OCI-M2 (cell line): ENCODE measurements around the gene HOXC12.

Source experiments
- DNase-seq: peaks from one replicate; lab custom pipeline; 2025; ENCODE audit not compliant: unreplicated experiment; lab: John Stamatoyannopoulos, UW

The HOXC12 gene

DNA sequence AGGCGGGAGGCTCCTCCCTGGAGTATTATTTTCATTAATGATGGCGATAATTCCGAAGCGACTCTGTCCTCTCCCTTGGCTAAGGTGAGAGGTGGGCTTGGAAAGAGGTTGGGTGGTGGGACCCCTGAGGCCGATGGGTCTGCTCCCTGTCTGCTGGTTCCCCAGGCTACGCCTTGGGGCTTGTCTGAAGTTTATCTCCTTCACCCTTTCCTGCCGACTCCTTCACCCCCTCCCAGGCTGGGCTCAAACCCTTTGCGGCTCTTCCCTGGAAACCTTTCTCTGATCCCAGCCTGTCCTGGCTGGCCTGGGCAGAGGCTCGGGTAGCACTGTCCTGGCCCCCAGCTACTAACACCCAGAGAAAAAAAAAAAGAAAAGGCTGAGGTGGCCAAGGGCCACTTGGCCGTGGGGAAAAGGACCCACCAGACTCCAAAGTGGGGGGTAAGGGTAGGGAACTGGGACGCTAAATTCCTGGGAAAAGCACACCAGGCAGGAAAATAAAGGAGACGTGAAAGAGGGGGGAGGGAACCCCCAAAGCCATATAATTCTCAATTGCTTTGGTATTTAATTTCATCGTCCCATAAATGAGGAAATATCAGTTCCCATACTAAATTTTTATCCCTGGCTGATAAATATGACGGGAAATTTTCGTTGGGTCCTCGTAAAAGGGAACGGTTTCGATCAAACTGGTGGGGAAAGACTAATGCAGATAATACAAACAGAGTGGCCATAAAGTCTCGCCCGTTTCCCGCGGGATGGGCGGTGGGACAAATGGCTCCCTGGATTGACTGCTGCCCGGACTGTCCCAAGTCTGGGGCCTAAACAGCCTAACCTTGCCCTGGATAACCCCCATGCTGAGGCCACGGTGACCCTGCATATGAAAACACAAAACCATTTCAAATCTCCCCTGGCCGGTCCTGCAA is 28.2 kb downstream of the HOXC12 start:
- no peak for DNase-seq

DNA sequence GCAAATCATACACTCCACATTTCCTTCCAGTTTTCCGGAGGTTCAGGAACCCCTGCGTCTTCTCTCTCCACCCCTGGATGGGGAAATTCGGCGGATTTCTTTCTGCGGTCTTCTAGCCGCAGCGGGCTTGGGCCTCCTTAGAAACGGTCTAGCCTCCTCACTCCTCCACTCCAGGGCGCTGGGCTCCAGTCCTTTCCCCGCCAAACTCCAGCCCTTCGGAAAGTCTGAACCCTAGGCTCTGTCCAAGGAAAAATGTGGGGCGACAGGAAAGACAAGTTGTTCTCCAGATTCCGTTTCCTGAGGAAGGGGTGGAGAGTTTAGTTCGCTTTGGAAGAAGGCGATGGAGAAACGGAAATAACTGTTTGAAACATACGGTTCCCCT is 28.9 kb downstream of the HOXC12 start:
- no peak for DNase-seq

DNA sequence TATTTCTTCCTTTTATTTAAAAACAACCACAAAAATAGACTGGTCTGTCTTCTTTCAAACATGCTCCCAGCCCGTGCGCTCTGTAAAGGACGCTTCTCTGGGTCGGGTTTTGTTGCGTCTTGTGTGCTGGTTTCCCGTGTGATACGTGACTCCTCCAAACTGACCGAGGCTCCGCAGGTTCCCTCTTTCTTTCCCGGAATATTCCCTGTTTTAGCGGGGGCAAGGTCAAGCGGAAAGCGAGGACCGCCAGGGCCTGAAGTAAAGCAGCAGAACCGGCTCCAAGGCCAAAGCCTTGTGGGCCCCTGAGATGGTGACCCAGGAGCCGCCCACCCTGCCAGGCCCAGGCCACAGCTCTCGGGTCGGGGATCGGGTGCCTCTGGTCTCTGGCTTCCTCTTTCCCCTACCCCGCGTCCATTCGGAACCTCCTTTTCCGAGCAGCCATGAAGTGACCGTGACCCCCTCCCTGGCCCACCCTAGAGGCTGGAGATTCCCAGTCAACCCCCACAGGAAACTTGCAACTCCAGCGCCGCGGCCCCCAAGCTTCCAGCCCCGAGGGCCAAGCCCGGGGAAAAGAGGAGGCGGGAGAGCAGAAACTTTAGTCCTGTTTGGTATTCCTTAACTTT is 29.4 kb downstream of the HOXC12 start:
- DNase-seq: no peak

DNA sequence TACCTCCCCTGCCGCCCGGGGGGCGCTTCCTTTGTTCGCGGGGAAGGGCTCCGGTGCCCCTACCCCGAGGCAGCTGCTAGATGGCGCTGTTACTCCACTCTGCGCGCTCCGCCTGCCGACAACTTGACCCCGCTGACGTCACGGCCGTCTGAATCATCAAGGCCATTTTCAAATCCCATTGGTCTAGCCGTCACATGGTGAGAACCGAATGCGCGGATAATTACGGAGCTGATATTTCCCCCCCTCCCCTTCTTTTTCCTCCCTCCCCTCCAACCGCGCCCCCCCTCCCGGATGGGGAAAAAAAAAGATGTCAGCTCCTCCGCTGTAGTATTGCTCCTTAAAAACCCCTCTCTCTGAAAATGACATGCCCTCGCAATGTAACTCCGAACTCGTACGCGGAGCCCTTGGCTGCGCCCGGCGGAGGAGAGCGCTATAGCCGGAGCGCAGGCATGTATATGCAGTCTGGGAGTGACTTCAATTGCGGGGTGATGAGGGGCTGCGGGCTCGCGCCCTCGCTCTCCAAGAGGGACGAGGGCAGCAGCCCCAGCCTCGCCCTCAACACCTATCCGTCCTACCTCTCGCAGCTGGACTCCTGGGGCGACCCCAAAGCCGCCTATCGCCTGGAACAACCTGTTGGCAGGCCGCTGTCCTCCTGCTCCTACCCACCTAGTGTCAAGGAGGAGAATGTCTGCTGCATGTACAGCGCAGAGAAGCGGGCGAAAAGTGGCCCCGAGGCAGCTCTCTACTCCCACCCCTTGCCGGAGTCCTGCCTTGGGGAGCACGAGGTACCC is 30.4 kb downstream of the HOXC12 start, which contains the start of gene HOXC10:
Gene HOXC10, plus strand, starts transcription at position 246 of the 791 bp plus-strand sequence. Its CDS starts 114 bp downstream, at position 360.
- DNase-seq: no peak

- DNase-seq: no peak
Measured at GRCh38 chr12:53985692-53985993, 30.9 kb downstream of the HOXC12 start.

GRCh38 chr12:53985994-53986685 is 31.4 kb downstream of the HOXC12 start:
- no peak for DNase-seq

DNA sequence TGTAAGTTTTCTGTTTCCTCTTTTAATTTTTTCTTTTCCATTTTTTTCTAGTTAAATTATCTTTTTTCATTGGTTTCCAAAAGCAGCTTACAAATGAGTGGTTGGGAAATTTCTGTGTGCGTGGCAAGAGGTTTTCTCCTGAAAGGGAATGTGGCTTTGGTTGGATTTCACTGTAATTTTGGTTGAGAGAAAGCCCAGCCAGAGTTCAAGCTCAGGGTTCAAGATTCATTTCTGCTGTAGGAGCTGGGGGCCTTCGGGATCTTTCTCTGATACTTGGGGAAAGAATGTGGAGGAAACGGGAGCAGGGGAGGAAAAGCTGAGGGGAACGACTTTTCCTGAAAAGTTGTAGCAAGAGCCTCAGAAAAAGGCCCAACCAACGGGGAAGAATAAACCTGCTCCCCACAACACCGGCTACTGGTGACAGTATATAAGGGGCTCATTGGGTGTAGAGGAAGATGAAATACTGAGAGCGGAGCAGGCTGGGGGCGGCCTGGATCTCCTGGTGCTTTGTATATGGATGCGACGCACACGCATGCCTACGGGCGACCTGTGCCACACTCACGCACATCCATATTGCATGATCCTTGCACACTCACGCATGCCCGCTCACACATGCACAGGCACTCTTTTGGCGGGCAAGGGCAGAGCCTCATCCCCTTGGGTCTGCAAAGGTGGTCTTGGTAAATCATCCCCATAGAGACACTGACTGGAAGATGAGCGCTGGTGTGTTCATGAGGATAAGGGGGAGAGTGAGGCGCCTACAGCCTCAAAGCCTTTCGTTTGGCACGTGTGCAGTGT is 32.2 kb downstream of the HOXC12 start:
- no peak for DNase-seq

GRCh38 chr12:53987787-53988230 is 33.1 kb downstream of the HOXC12 start:
- no peak for DNase-seq

DNA sequence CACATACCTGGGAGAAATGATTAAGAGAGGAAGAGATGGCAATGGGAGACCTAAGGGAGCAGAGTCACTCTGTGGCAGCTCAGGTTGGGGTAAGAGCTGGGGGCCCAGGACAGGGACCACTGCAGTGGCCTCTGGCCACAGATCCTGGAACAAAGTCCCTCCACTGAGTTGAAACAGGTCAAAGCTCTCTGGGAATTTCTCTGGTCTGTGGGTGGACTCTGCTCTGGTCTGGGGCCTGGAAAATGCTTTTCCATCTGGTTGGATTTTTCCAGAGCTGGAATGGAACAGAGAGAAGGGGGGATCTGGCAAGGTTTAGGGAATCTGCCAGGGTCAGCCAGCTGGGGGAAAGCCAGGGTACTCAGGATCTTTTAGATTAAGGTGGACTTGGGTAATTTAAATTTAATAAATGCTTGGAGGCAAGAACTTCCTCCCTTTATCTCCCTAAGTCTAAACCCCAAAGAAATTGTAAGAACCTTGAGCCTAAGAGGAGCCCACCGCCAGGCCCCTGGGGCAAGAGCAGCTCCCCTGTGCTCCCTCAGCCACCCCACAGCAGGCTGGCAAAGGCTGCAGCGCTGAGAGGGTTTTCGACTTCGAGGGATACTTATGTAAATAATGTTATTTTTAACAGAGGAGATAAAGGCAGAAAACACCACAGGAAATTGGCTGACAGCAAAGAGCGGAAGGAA is 34.0 kb downstream of the HOXC12 start:
- DNase-seq: no peak

DNA sequence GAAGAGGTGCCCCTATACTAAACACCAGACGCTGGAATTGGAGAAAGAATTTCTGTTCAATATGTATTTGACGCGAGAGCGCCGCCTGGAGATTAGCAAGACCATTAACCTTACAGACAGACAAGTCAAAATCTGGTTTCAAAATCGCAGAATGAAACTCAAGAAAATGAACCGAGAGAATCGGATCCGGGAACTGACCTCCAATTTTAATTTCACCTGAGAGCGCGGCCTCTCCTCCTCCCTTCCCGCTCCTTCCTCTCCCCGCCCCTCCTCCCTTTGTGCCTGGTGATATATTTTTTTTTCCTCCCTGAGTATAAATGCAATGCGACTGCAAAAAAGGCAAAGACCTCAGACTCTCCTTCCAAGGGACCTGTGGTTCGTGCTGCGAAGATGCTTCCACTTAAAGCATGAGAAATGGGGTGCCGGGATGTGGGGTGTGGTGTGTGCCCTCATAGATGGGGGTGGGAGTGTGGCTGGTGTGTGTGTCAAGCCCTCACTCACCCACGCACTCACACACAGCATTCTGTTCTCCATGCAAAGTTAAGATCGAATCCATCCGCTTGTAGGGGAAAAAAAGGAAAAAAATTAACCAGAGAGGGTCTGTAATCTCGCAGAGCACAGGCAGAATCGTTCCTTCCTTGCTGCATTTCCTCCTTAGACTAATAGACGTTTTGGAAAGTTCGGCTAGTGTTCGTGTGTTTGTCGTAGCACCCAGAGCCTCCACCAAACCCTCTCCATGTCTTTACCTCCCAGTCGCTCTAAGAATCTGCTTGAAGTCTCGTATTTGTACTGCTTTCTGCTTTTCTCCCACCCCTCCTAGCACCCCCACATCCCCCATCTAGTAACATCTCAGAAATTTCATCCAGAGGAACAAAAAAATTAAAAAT is 34.8 kb downstream of the HOXC12 start:
- DNase-seq: peak; percentile 38

GRCh38 chr12:53990311-53991076 is 35.8 kb downstream of the HOXC12 start:
- no peak for DNase-seq

- no peak for DNase-seq
Measured at GRCh38 chr12:53991077-53991460, 36.4 kb downstream of the HOXC12 start.

DNA sequence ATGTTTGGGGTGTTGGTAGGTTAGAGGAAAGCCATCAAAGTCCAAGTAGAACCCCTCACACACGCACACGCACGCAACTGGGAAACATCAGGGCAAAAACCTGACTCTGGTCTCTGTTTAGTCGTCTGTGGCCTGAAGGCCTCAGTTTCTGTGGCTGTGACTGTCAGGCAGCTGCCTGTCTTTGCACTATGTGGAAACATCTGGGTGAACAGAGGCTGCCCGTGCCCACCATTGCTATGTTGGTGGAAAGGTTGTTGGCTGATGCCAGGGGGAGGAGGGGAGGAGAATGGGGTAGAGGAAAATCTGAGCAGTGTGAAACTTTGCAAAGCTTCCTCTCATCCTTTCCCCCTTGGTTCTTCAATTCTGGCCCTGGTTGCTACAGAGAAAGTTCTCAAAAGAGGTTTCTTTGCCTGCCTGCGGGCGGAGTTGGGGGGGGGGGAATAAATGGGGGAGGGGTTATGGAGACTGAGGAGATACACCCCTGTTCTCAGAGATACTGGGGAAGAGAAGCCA is 37.7 kb downstream of the HOXC12 start:
- DNase-seq: no peak

DNA sequence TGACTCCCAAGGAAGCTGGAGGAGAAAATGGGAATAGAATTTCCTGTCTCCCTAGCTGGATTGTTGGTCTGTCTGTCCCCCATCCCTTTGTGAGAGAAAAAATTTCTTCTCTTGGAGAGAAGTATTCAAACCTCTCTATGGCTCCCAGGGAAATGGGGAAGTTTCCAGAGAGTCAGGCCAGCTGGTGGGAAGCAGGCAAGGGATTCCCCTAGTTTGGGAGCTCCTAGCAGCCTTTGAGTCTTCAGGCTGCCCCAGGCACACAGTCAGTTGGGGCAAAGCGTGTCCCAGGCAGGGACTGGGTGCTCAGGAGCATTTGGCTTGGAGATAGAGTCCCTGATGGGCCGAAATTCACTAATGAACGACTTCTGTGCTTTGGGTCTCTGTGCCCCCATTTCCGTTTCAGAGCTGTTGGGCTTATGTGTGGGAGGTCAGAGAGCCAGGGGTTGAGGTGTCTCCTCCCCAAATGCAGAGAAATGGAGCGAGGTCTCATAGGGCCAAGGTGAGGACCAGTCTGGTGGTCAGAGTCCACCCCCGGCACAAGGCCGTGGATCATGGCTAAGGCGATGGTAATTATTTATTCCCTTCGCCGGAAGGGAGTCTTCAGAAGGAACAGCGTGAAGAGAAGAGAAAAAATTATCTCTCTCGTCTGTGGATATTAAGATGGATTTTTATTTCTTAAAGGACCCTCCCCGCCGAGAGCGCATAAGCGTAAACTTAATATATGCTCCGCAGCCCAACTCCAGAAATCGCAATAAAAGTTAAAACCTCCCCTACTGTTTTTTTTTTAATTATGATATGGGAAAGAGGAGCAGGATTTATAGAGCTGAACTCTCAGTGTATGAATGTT is 38.7 kb downstream of the HOXC12 start:
- DNase-seq: no peak

DNA sequence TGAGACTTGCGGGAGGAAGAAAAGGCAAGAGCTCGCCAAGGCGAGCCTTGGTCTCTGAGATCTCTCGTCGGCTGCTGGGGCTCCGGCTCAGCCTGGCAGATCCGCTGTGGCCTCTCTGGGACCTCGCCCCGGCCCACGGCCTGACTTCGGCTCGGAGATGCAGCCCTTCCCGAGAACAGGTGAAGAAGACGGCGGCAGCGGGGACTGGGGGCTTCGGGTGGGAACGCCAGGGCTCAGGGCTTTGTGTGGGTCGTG is 39.2 kb downstream of the HOXC12 start:
- DNase-seq: no peak

- no peak for DNase-seq
Measured at GRCh38 chr12:53994264-53995001, 39.7 kb downstream of the HOXC12 start.

- DNase-seq: no peak
Measured at GRCh38 chr12:53995002-53995377, 40.3 kb downstream of the HOXC12 start.
